Stimulated activated CD4-positive, alpha-beta T cell treated with anti-CD3 and anti-CD28 coated beads, TNF-alpha, amount 100 ng/mL, for 48 hours (primary cell): ENCODE results near the gene PLAA.
A peak's percentile ranks its signal among the peaks of the same experiment; 100 is the strongest.

Source experiments
- DNase-seq, 3 donors: peaks; one replicate each; pipeline ENCODE4 v3.0.0-alpha.2; 2020; ENCODE audit warnings: low read depth in 3 of 3

The PLAA gene

GRCh38 chr9:26946753-26947727 lies at the start of gene PLAA:
Gene PLAA (minus strand): TSS chr9:26947242. CDS start chr9:26947045, 197 bp downstream.
- DNase-seq = peak; percentile 76 to 79 (median 78)

GRCh38 chr9:26995810-26996209 lies 48.8 kb upstream of the PLAA start:
- no peak for DNase-seq

- no peak for DNase-seq
Measured at GRCh38 chr9:26983340-26983739, 36.3 kb upstream of the PLAA start.

- DNase-seq = no peak
Measured at GRCh38 chr9:26975728-26976707, 29.0 kb upstream of the PLAA start.

- no peak for DNase-seq
Measured at GRCh38 chr9:26974927-26975326, 27.9 kb upstream of the PLAA start.

- no peak for DNase-seq
Measured at GRCh38 chr9:26973989-26974388, 26.9 kb upstream of the PLAA start.

- DNase-seq = no peak
Measured at GRCh38 chr9:26971721-26972120, 24.7 kb upstream of the PLAA start.

GRCh38 chr9:26956860-26957233 lies 9.8 kb upstream of the PLAA start:
- no peak for DNase-seq

GRCh38 chr9:26955921-26956859 lies 9.1 kb upstream of the PLAA start, which contains the start of gene IFT74:
Gene IFT74 (plus strand): TSS chr9:26956412. CDS start chr9:26961968, 5,556 bp downstream.
- DNase-seq = peak; percentile 87 to 90 (median 88)

GRCh38 chr9:26955222-26955903 lies 8.3 kb upstream of the PLAA start:
- no peak for DNase-seq

- DNase-seq = no peak
Measured at GRCh38 chr9:26954050-26954508, 7.0 kb upstream of the PLAA start.

- no peak for DNase-seq
Measured at GRCh38 chr9:26951794-26952193, 4.8 kb upstream of the PLAA start.

GRCh38 chr9:26950521-26950920 lies 3.5 kb upstream of the PLAA start:
- no peak for DNase-seq

GRCh38 chr9:26949637-26950069 lies 2.6 kb upstream of the PLAA start:
- no peak for DNase-seq

GRCh38 chr9:26947736-26948135 lies 694 bp upstream of the PLAA start:
- DNase-seq = peak; percentile 8 to 33 (median 27)

GRCh38 chr9:26945591-26945990 lies 1.5 kb downstream of the PLAA start:
- DNase-seq = no peak

GRCh38 chr9:26940779-26941178 lies 6.3 kb downstream of the PLAA start:
- no peak for DNase-seq

GRCh38 chr9:26939955-26940711 lies 6.9 kb downstream of the PLAA start:
- no peak for DNase-seq

GRCh38 chr9:26937816-26938371 lies 9.1 kb downstream of the PLAA start:
- DNase-seq = no peak
